Hematopoietic multipotent progenitor cell treated with erythropoietin and hydrocortisone succinate and interleukin-3 and kit ligand, for 6 days (in vitro differentiated cells): ENCODE data around the gene ATP6V0B.

Source experiments
- DNase-seq: peaks from one replicate; pipeline ENCODE4 v3.0.0-alpha.2; 2015

The ATP6V0B gene

DNA sequence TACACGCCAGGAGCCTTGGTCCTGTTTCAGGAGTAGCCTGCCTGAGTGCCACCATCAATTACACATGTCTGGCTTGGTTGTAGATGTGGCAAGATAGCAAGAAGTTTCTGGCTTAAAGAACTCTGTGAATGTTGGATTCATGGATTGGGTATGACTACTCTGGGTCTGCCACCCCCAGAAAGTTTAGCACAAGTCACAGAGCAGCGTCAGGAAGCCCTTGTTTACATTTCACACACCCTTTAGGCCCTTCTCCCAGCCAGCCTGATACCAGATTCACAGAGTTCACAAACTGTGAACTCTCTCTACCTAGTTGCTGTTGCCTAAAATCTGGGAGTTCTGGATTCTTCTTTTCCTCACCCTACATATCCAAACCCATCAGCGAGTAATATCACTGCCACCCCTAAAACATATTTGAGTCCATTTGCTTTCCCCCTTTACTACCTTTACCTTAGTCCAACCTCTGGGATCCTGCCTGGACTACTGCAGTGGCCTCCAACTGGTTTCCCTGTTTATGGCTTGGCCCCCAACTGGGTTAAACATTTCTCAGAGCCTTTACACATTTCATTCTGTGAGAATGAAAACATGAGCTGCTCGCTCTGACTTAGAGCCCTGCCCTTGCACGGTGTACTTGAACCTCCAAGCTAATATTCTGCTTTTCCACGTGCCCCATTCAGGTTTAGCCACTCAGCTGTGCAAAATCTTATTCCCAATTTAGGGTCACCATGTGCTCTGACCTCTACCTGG, 12.6 kb downstream of the ATP6V0B start:
- no peak for DNase-seq

DNA sequence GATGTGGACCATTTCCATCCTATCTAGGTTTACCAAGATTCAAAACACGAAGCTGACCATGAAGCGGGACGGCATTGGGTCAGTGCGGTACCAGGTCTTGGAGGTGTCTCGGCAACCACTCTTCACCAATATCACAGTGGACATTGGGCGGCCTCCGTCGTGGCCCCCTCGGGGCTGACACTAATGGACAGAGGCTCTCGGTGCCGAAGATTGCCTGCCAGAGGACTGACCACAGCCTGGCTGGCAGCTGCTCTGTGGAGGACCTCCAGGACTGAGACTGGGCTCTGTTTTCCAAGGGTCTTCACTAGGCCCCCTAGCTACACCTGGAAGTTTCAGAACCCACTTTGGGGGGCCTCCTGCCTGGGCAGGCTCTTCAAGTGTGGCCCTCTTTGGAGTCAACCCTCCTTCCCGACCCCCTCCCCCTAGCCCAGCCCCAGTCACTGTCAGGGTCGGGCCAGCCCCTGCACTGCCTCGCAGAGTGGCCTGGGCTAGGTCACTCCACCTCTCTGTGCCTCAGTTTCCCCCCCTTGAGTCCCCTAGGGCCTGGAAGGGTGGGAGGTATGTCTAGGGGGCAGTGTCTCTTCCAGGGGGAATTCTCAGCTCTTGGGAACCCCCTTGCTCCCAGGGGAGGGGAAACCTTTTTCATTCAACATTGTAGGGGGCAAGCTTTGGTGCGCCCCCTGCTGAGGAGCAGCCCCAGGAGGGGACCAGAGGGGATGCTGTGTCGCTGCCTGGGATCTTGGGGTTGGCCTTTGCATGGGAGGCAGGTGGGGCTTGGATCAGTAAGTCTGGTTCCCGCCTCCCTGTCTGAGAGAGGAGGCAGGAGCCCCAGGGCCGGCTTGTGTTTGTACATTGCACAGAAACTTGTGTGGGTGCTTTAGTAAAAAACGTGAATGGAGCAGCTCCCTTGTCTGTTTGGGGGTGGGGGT, 15.8 kb downstream of the ATP6V0B start:
- peak; percentile 35 for DNase-seq

DNA sequence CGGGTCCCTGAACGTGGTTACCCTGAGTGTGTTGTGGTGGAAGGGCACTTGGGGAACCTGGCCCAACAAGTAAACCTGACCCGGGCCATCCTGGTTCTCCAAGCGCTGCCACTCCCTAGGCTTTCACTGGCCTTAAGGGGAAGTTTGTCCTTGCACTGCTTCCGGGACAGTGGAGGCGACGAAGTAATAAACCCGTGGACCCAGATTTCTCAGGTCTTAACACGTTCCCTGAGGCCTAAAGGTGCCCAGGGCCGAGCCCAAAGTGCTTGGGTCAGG, 16.4 kb downstream of the ATP6V0B start:
- DNase-seq = no peak

DNA sequence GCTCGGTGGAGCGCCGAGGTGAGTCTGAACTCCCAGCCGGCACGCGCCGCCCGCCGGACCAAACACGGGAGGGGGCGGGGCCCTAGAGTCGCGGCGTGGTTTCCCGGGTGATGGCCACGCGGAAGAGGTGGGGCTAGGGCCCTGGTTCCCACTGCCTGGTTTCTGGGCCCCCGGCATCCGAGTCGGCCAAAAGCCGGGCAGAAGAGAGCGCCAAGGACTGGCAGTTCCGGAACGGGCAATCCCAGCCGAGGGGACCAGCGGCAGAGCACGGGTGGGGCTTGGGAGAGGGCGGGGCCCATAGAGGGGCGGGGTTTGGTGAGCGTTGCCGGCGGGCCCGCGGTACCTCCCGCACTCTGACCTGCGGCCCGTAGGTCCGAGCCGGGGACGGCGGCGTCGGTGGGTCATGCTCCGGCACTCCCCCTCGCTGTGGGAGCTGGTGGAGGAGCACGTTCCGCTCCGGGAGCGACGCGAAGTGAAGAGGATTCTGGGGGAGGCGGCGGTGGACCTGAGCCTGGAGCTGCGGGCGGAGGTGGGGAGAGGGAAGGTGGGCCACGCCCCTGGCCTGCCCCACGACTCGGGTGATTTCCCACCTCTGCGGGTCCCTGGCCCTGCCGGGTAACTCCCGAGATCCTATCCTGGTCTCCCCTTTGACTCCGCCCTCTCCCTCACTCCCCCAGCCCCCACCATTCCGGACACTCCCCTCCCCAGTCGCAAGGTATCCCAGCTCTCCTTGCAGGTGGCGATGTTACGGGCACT, 16.9 kb downstream of the ATP6V0B start, which contains the start of gene CCDC24:
Gene CCDC24 (plus strand): TSS at position 124 of the 756 bp plus-strand sequence. CDS start 280 bp downstream, at position 404.
- peak; percentile 89 for DNase-seq

DNA sequence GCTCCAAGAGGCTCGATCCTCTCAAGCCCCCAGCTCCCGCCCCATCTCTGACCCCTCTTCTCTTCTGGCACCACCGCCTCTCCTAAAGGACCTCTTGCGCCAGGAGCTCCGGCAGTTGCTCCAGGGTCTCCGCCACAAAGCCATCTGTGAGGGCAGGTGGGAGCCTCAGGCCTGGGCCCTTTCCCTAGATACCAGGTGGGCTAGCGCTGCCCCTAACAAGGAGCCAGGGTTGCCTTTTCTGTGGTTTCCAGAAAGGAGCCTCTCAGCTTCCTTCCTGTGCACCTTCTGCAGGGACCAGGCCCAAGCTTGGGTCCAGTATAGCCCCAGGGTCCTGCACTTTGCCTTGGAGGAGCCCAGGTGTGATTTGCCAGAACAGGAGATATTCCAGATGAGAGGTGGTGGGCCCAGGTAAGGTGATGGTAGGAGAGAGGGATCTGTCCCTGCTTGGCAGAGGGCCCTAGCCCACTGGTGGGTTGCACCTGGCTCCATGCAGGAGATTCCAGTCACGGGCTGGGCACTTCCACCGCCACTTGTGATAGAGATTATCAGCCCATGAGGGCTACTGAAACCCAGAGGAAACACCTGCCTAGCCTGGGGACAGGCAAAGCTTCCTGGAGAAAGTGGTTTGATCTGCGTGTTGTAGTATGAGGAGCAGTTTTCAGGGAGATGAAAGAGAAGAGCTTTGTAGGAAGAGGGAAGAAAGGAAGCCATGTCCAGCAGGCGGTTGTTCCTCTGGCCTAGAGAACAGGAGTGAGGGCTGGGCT, 17.7 kb downstream of the ATP6V0B start:
- DNase-seq = no peak

DNA sequence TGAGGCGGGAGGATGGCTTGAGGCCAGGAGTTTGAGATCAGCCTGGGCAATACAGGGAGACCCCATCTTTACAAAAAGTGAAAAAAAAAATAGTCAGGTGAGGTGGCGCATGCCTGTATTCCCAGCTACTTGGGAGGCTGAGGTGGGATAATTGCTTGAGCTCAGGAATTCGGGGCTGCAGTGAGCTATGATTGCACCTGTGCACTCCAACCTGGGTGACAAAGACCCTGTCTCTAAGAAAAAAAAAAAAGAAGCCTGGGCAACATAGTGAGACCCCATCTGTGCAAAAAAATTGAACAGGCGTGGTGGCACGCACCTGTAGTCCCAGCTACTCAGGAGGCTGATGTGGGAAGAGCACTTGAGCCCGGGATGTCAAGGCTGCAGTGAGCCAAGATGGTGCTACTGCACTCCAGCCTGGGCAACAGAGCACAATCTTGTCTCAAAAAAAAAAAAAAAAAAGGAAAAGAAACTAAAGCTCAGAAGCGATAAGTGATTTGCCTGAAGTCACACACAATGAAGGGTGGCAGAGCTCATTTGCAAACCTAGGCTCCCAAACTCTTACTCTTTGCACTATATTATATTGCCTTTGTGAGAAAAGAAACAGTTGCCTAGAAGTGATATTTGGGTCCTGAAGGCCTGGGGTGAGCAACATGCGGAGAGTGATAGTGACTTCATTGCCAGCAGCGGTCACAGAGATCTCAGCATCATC, 18.6 kb downstream of the ATP6V0B start:
- no peak for DNase-seq

DNA sequence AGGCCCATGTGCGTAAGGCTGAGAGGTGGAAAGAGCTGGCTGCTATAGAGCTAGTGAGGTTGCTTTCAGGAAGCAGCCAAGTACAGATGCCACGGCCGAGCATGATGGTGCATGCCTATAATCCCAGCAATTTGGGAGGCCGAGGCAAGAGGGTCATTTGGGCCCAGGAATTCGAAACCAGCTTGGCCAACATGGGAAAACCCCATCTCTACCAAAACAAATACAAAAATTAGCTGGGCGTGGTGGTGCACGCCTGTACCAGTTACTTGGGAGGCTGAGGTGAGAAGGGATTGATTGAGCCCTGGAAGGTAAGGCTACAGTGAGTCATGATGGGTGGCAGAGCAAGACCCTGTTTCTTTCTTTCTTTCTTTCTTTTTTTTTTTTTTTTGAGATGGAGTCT, 19.3 kb downstream of the ATP6V0B start:
- DNase-seq = no peak

DNA sequence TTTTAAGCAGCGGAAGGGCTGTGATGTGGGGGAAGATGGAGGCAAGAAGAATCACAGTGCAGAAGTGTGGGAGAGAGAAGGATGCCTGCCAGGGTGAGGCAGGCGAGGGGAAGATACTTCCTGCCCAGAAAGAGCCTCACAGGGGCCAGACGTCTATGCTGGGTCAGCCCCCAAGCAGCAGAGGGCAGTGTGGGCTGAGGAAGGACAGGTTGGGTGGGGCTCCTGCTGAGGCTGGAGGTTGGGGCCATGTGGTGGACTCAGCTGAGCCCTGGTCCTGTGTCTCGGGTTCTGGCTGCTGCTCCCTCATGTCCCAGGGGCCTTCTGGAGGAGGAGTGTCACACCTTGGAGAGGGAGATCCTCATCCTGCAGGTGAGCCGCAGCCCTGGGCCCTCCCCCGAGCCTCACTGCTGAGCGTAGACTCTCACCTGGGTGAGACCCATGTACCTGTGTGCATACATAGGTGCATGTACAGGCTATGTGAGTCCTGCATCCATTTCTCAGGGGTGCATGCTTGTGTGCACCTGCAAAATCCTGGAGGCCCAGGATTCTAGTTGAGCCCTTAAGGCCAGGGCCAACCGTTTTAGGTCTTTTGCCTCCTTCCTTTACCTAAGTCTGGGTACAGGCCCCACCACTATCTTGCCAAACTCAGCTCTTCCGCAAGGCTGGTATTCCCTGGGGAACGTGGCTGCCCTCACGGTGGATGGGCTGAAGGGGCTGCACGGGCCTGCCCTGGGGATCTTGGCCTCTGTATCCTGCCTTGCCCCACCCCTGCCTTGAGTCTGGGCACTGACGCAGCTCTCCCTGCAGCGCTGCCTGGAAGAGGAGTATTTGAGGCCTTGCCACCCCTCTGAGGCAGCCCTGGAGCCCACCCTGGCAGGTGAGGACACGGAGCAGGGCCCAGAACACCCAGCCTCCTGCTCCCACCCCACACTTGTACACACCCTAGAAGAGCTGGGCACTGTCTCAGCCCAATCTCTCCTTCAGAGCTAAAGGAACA, 20.3 kb downstream of the ATP6V0B start:
- DNase-seq = peak; percentile 84

DNA sequence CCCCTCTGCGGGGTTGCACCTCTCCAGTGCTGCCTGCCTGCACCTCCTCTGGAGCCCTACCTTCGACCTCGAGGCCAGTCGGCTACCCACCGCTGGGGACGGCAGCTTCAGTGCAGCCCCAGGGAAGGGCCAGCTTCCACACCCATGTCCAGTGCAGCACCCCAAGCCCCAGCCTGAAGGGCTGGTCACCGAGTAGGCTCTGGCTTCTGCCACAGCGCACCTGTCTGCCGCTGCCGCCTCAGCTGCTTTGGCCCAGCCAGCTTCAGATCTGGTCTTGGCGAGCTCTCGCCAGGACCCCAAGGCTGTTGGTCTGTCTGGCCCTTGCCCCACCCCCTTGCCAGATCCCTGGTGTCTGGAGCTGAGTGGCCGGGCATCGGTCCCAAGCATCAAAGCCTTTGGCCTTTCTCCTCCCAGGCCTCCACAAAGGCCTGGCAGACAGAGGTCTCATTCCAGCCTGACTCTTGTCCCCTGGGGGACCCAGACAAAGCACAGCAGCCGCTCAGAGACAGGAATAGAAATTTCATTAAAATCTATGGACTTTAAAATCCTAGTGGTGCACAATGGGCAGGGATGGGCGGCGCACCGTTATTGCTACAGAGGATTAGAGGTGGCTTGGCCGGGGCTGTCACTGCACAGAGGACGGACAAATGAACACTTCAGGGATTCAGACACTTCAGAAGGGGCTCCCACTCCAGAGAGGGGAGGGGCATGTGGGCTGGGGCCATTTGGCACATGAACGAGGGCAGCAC, 21.4 kb downstream of the ATP6V0B start:
- DNase-seq = no peak

DNA sequence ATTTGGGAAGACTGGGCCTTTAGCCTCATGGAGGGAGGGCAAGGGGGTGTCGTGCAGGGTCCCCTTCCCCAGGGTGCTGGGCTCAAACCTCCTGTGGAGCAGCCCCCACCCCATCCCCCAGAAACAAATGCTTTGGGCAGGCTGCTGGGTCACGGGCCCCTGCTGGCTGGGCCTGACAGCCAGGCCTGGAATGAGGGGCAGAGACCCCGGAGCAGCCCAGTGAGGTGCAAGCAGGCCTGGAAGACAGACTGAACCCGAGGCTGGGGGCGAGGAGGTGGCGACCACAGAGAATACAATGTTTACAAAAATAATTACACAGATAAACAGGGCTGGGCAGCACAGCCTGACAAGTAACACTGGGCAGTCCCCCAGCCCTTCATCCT, 22.0 kb downstream of the ATP6V0B start:
- DNase-seq = no peak

DNA sequence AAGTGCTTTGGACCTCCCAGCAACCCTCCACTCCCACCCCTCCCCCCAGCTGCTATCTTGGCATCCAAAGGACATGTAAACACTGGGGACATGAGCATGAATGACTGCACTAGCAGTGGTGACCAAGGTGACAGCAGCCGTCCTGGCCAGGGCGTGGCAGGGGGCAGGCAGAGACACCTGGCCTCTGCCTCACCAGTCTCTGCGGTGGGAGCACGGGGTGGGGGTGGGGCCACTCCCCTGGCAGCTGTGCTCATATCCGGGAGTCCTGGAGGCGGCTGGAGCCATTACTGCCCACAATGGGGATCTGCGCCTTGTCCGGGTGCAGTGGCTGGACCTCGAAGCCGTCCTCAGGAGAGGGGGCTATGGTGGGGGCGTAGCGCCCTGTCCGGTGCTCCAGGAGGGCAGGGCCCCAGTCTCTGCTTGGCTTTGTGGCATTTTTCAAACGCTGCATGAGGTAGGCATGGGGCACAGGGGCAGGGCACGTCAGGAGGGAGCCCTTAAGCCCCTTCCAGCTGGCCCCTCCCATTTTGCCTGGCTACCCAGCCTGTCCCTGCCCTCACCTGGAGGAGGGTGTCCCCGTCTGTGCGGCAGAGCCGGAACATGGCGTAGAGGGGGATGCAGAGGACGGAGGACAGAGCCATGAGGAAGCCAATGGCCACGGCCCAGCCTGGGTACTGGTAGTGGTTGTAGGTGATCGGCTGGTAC, 22.7 kb downstream of the ATP6V0B start:
- no peak for DNase-seq

DNA sequence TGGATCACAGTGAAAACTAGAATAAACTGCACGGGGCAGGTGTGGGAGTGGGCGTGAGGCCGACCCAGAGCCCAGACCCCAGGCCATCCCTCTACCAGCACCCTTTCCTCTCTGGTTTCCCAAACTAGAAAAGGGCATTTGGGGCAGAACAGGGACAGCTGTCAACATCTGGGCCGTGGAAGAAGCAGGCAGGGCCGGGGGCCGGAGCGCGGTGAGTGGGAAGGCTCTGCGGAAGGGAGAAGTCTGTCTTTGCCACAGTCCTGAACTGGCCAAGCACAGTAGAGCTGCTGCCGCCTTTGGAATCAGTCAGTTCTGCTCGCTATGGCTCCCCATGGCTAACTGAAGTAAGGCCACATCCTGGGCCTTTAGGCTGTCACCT, 23.2 kb downstream of the ATP6V0B start:
- no peak for DNase-seq

DNA sequence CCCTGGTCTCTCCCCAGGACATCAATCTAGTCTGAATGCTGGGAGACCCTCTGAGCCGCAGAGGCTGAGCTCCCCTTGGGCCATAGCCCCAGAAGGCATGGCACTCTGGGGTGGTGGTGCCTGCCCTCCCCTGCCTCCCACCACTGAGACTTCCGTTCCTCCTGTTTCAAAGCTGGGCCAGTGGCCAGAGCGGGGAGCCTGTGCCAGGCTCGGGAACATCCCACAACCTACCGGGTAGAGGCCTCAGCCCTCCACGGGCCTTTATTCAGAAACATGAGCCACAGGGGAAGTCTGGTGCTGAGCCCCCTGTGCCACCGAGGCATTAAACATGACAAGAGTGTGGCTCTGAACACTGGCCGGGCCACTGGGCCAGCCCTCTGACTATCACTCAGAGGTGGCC, 24.7 kb downstream of the ATP6V0B start:
- DNase-seq = no peak

DNA sequence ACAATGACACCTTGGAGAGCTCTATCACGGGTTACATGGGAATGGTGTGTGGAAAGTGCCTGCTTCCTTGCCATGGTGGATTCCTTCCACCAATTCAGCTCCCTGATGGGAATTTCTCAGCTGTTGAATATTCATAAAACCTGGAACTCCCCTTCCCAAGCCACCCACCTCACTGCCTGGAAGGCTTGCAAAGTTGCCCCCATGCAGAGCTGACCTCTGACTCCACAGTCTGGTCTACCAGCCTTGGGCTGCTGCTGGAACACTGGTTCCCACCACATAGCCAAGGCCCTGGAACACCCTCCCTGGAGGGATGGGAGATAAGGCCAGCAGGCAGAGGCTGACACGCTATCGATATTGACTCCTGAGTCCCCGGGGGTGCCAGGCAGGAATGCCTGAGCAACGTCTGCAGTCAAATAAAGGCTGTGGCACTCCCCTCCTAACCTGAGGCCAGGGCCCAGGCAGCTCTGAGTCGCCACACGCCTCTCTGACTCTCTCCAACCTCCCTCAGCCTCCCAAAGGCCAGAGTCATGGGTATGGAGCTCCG, 25.4 kb downstream of the ATP6V0B start:
- DNase-seq = no peak

DNA sequence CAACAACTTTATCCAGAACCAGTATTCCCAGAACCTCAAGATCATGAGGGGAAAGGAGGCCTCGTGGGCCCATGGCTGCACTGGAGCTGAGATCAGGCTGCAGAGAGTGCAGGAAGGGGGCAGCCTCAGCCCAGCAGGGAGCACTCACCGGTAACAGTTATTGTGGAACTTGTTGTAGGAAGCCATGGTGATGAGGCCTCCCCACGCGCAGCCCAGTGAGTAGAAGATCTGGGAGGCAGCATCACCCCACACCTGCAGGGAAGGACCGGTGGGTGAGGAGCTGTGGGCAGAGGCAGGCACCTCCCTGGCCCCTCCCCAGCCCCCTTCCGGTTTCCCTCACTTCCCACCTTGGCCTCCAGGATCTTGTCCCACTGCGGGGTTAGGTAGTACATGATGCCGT, 27.4 kb downstream of the ATP6V0B start:
- DNase-seq = no peak

DNA sequence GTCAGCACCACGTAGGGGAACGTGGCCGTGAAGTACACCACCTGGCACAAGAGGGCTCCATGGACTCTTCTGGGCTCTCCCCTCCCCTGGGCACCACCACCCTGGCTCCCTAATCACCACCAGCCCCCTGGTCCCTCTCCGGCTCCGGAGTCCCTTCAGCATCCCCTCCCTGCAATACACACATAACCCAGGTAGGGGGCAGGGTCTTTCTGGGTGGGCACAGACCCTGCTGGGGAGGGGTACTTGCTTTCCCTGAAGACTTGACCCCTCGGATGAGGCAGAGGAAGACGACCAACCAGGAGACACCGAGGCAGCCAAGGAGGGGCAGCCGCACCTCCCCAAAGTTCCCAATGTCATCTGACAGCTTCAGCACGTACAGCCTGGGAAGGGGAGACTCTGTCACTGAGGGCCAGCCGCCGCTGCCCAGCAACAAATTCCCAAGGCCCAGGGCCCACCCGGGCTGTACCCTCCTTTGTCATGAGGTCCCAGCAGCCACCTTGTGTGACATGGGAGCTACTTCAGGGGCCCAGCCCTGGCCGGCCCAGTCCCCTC, 27.9 kb downstream of the ATP6V0B start:
- no peak for DNase-seq

DNA sequence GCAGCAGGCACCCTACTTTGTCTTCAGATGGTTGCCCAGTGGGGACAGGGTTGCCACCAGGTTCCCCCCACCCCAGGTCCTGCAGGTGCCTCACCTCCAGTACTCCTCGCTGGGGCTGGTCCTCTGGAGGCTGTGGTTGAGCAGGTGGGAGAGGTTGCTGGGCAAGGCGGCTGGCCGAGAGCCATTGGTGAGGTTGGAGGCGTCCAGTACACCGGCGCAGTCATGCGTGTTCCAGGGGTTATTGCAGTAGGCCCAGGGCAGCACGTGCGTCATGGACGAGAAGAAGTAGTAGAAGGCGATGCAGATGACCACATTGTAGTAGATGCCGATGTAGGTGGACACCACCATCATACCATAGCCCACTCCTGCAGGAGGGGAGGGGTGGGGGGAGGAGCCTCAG, 33.5 kb downstream of the ATP6V0B start:
- DNase-seq = no peak

DNA sequence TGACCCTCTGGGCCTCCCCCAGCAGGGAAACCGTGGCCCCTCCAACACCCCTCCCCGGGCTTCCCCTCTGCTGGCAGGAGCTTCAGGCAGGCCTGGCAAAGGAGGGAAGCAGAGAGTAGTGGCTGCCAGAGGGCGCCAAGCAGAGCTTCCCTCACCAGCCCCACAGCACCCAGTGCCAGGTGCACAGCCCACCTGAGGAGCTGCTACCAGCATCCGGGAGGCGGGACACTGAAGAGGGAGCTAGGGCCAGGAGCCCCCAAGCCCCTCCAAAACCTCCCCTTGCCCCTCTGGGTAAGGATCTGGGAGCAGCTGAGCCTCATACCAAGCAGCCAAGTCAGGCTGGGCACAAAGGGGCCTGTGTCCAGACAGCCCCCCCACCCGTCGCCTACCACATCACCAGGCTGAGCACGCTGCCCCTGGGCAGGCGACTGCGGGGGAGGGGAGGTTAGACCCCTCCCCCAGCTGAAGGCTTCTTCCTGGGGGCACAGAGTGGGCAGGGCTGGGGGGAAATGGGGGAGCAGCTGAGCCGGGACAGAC, 36.2 kb downstream of the ATP6V0B start:
- DNase-seq = no peak

DNA sequence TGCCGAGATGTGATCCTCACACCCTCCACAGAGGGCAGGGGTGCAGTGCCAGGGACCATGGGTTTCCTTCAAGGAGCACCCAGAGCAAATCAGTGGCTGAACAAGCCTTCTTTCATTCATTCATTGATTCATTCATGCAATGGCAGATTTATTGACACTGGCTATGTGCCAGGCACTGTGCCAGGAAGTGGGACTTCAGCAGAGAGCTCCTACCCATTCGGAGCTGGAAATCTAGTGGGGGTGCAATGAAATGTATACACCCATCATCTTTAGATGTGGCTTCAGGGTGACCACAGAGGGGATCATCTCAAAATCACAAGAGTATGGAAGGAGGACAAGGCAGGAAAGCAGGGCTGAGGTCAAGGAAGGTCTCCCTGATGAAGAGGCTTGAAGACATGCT, 37.6 kb downstream of the ATP6V0B start:
- no peak for DNase-seq
